ENCODE data around the gene PPCS. TPM values are rescaled to one million over a fixed set of nuclear protein-coding genes. Genes with fewer than 3 reads are reported as not detected.

PPCS gene
- total and polyA plus RNA-seq, 2 of the 4 experiments (the other 2 are of a cell fraction) = 8.2 to 18.9 TPM

- no peak overlapping the region for H4K5ac ChIP-seq (ENCODE audit: low read depth, low read length)
- H2AFZ ChIP-seq (replicated peaks; ENCODE audit: low read length, poor library complexity) = no peak overlapping the region
- H2BK15ac ChIP-seq (ENCODE audit: low read depth, low read length) = no peak overlapping the region
- H3K27ac ChIP-seq (ENCODE audit: insufficient read depth, low read length) = no peak overlapping the region
- H3K9ac ChIP-seq (ENCODE audit: low read depth, low read length) = no peak overlapping the region
- no peak for TF ChIP-seq SMC3 (IDR thresholded peaks at IDR 0.05; ENCODE audit: low read depth, low read length)
- no peak for TF ChIP-seq RFX5 (IDR thresholded peaks at IDR 0.05; ENCODE audit: low read depth, low read length)
- no peak for TF ChIP-seq FOS (IDR thresholded peaks at IDR 0.05; ENCODE audit: low read depth, low read length)
- TF ChIP-seq RAD21 (IDR thresholded peaks at IDR 0.05; ENCODE audit: low read length) = no peak
- TF ChIP-seq MAZ (IDR thresholded peaks at IDR 0.05; ENCODE audit: borderline replicate concordance, low read depth, low read length) = no peak
- no peak for TF ChIP-seq USF2 (IDR thresholded peaks at IDR 0.05; ENCODE audit: low read depth, low read length)
- TF ChIP-seq BHLHE40 (IDR thresholded peaks at IDR 0.05; ENCODE audit: low read depth, low read length) = no peak
- ChIA-PET CTCF (interaction anchor here (0.6 kb wide), 1 partner anchor 353 kb away, joined by 4 read pairs; no protein-coding TSS in a partner anchor), POLR2A (ENCODE audit: unreplicated experiment) (no interaction called here)
- no peak overlapping the region for H3K14ac ChIP-seq (replicated peaks; ENCODE audit: low read depth, low read length)
- no peak overlapping the region for H3K4ac ChIP-seq (ENCODE audit: low read depth, low read length)
- no peaks in the 10 kb centered on the region; the same call in 1 of the 2 replicates for H3K27me3 ChIP-seq (ENCODE audit: control insufficient read depth, insufficient read depth, low read length)
- no peak overlapping the region for H2BK5ac ChIP-seq (ENCODE audit: low read depth, low read length, poor library complexity, severe bottlenecking)
- H3K23ac ChIP-seq (ENCODE audit: low read depth, low read length) = no peak overlapping the region
- H3K4me3 ChIP-seq (ENCODE audit: insufficient read depth, low read depth, low read length) = no peak overlapping the region
- H3K36me3 ChIP-seq (ENCODE audit: control insufficient read depth, insufficient read depth, low read length) = no peaks in the 10 kb centered on the region
- no peak overlapping the region for H3K18ac ChIP-seq (ENCODE audit: low read depth, low read length)
- dilution Hi-C loops (cut with HindIII; ENCODE audit: low sequenced_read_pairs, unreplicated experiment) (no loop called here), intact Hi-C loops (cut with micrococcal nuclease) (loop anchor here (5.0 kb wide), 1 partner anchor 196 kb away; the partner anchor contains the start of gene PPIH), in situ Hi-C loops (cut with MboI; ENCODE audit: low sequenced_read_pairs) (no loop called here)
- peaks cover 7 to 9% of the 10 kb centered on the region in 2 experiments for H3K79me1 ChIP-seq (ENCODE audit: low read depth in 1 of 2, low read length in 2 of 2)
- no peak overlapping the region for H2AK5ac ChIP-seq (ENCODE audit: low read depth, low read length)
- no peak overlapping the region for H4K91ac ChIP-seq (ENCODE audit: insufficient read depth, low read depth, low read length)
- no peak overlapping the region for H2AK9ac ChIP-seq (replicated peaks; ENCODE audit: low read depth, low read length, poor library complexity)
- H3K9me1 ChIP-seq (ENCODE audit: insufficient read depth, low read length) = 0 out of 2 replicates have a peak, but pooled peaks cover 3% of the 10 kb centered on the region
- H3K9me3 ChIP-seq (ENCODE audit: control insufficient read depth, insufficient read depth, low read length) = no peaks in the 10 kb centered on the region
- ATAC-seq (ENCODE audit: low read depth) (no peak), DNase-seq (no peak)
- no CpG with 5 or more reads among the region's 2 CpGs for WGBS, 2 experiments (ENCODE audit: extremely low coverage in 2 of 2, insufficient read length in 1 of 2)
- BruUV-seq (replicated peaks) = no TSS peak
- H2BK20ac ChIP-seq (ENCODE audit: low read depth, low read length) = no peak overlapping the region
- no peak overlapping the region for H3K4me2 ChIP-seq (ENCODE audit: low read depth, low read length)
- no peaks in the 10 kb centered on the region for H4K20me1 ChIP-seq (ENCODE audit: insufficient read depth, low read length)
- no peak overlapping the region for H2BK120ac ChIP-seq (ENCODE audit: low read depth, low read length)
- no peak overlapping the region for H3K56ac ChIP-seq (ENCODE audit: extremely low read depth, insufficient read depth, low read length)
- no peak overlapping the region for H4K8ac ChIP-seq (ENCODE audit: low read depth in 2 of 2, low read length in 2 of 2)
- H3K4me1 ChIP-seq (ENCODE audit: control insufficient read depth, insufficient read depth, low read length) = peaks cover 2% of the 10 kb centered on the region
Observed at GRCh38 chr1:42461196-42461595, 4.9 kb downstream of the PPCS start.

All from IMR-90 (cell line).